ENCODE results near the gene SLC27A4.

Gene SLC27A4

GRCh38 chr9:128390813-128391711 lies 50.7 kb downstream of the SLC27A4 start:
- peak in 39 of 56 donors; percentile 18 to 82 (median 62) for DNase-seq

DNA sequence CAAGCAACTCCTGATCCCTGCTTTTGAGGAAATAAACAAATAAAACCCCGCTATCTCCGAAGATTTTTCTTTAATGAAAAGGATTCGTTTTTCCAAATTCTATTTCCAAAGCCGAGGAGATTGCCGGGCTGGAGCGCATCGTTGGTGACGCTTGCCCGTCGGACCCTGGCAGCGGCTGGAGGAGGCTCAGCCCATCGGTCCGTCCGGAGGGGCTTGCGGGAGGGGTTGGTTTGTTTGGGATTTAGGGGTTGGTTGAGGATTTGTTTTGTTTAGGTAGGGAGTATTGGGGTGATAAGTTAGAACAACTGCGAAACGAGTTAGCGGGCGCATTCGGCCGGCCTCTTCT lies 51.6 kb downstream of the SLC27A4 start:
- peak in 2 of 56 donors; percentile 14 to 43 for DNase-seq

GRCh38 chr9:128392302-128393144 lies 52.2 kb downstream of the SLC27A4 start:
- DNase-seq = peak in 2 of 56 donors; percentile 53 to 58

- DNase-seq = peak in 53 of 56 donors; percentile 34 to 97 (median 84)
Observed at GRCh38 chr9:128393145-128393775, 52.9 kb downstream of the SLC27A4 start.

GRCh38 chr9:128393970-128394369 lies 53.6 kb downstream of the SLC27A4 start:
- DNase-seq = peak in 17 of 56 donors; percentile 46 to 85 (median 62)

- DNase-seq = peak in 38 of 56 donors; percentile 20 to 81 (median 52)
Observed at GRCh38 chr9:128394379-128395168, 54.2 kb downstream of the SLC27A4 start.

DNA sequence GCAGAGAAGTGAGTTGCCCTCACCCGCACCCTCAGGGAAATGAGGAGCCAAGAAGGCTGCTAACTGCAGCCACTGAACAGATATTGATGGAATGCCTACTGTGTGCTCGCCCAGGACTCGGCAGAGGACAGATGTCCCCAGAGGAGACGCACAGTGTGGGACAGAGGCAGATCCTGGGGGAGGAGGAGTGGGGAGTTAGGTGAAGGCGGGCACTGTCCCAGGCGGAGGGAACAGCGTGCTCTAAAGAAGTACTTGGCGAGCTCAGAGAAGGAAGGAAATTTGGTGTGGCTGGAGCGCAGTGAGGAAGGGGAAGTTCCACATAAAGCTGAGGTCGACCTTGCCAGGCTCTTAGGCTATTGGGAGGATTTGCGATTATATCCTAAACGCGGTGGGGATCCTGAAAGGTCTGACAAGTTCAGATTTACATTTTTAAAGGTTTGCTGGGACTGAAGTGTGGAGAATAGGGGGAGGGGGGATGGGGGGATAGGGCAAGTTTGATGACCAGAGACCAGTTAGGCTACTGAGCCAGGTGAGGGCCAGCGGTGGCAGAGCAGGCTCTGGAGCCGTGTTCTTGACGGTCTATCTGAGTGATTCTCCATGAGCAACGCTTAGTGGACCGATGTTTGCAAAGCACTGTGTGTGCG lies 56.8 kb downstream of the SLC27A4 start:
- peak in 2 of 56 donors; percentile 24 to 30 for DNase-seq

GRCh38 chr9:128397831-128398230 lies 57.5 kb downstream of the SLC27A4 start:
- no peak for DNase-seq

DNA sequence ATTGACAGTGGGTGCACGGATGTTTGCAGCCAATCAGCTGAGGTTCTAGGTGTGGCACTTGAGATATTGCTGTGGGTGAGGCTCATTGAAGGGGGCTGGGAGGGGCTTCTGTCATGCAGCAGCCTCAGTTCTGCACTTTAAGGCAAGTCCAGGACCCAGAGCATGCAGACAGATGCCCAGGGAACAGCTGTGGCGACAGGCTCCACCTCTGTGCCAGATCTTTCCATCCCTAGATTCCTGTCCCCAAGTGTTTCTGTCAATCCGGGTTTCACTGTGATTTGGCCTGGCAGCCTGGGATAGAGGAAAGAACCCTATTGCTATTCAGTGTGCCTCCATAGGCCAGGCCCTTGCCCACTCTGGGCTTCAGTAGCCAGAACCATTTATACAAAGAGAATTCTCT lies 59.5 kb downstream of the SLC27A4 start:
- DNase-seq = no peak

- DNase-seq = peak in 2 of 56 donors; percentile 21 to 22
Observed at GRCh38 chr9:128404560-128404959, 64.2 kb downstream of the SLC27A4 start.

DNA sequence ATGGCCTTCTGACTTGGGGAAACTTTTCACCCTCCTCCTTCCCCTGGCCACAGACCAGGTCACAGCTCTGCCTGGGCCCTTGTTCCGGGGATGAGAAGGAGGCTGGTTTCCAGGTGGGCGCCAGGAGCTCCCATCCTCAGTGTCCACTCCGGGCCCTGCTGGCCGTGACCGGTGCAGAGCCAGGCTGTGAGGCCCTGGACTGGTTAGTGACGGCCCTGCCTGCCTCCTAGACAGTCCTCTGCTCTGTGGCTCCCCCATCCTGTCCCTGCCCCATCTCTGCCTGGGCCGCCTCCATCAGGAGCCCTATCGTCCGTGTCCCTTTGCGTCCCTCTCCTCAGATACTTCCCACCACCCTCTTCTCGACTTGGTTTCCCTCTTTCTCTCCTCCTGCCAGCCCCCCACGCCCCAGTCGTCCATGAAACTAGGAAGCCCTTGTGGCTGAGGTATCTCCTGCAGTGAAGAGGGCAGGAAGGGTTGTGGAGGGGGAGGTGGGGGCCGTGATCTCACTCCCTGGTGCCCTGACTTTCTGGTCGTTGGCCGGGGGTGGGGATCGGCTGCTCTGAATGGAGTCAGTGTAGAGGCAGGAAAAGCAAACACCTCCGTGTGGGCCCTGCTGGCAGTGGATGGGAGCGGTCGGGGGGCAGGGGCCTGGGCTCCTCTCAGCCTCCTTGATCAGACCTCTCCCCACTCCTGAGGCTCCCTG lies 64.9 kb downstream of the SLC27A4 start:
- peak in 21 of 56 donors; percentile 24 to 69 (median 53) for DNase-seq

- DNase-seq = peak in 1 of 56 donors; percentile 54
Observed at GRCh38 chr9:128405780-128406171, 65.4 kb downstream of the SLC27A4 start.

- peak in 2 of 56 donors; percentile 34 to 38 for DNase-seq
Observed at GRCh38 chr9:128406848-128407391, 66.6 kb downstream of the SLC27A4 start.

DNA sequence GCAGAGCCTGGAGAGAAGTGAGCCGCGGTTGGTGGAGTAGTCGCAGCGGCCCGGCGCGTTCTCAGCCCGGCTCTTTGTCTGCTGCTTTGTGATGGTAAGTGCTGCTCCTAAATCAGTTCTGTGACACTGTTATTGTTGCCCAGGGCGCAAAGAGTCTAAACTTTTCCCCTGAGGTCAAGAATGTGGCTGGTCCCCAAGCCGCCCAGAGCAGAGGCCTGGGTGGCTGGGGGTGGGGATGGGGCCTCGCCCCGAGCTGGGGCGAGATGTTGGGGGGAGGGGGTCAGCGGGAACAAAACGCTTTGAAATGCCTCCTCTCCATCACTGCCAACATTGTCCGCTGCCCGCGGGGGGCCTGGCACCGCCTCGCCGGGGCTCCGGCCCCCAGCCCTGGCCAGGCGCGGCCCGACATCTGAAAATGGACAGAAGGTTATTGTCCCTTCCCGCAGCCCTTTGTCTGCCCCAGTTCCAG lies 68.7 kb downstream of the SLC27A4 start:
- DNase-seq = peak in 53 of 56 donors; percentile 51 to 94 (median 84)

- peak in 2 of 56 donors; percentile 77 to 81 for DNase-seq
Observed at GRCh38 chr9:128409450-128409849, 69.1 kb downstream of the SLC27A4 start.

DNA sequence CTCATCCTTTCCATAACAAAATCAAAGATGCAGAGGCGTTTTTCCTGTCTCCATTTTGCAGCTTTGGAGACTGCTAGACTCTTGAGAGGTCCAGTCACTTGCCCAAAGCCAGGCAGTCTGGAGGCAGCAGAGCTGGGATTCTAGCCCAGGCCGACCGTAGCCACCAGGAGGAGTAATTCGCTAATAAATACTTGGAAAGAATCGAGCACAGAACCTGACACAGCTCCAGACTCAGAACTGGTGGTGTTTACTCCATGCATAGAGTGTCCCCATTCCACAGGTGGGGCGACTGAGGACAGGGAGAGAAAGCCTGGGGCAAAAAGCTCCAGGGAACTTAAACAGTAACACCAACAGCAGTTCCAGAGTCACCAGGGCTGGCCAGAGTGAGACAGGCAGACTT lies 69.7 kb downstream of the SLC27A4 start:
- peak in 32 of 56 donors; percentile 16 to 72 (median 46) for DNase-seq
